IgD-negative memory B cell (primary cell): ENCODE measurements around the gene MRPL18. TPM values are rescaled to one million over a fixed set of nuclear protein-coding genes. Genes with fewer than 3 reads are reported as not detected.
"Not testable (repeated sequence)": the region's sequence is repeated elsewhere in the genome, so short reads cannot be mapped to it uniquely, and the experiment has no call there.

ENCODE experiments used
- H3K27ac Mint-ChIP-seq, 3 donors: one replicate each; pipeline ENCODE4 v1.8.0; 2020 to 2022; ENCODE audit warnings: mild to moderate bottlenecking in 3 of 3, mixed read lengths in 3 of 3, moderate library complexity in 1 of 3
- H3K27me3 Mint-ChIP-seq: one replicate; pipeline ENCODE4 v1.8.0; 2021; ENCODE audit warnings: mixed read lengths
- H3K36me3 Mint-ChIP-seq: one replicate; pipeline ENCODE4 v1.8.0; 2020; ENCODE audit warnings: mild to moderate bottlenecking, mixed read lengths
- H3K4me1 Mint-ChIP-seq, 3 donors: one replicate each; pipeline ENCODE4 v1.8.0; 2020 to 2022; ENCODE audit warnings: mixed read lengths in 3 of 3, mild to moderate bottlenecking in 1 of 3
- H3K4me3 Mint-ChIP-seq, 4 donors: one replicate each; pipeline ENCODE4 v1.8.0; 2020 to 2022; ENCODE audit warnings: mild to moderate bottlenecking in 4 of 4, mixed read lengths in 4 of 4, moderate library complexity in 3 of 4
- H3K9me3 Mint-ChIP-seq, 3 donors: one replicate each; pipeline ENCODE4 v1.8.0; 2020 to 2021; ENCODE audit warnings: mixed read lengths in 3 of 3, mild to moderate bottlenecking in 1 of 3
- polyA plus RNA-seq: library from polyadenylated mRNA; unstranded; fragments of 300-500 nt; fragmentation: Illumina TruSeq; gene quantifications from one replicate; pipeline ENCODE4 v1.2.3, GENCODE V29; 2021

MRPL18 gene
- polyA plus RNA-seq = 108 TPM

GRCh38 chr6:159790149-159790955, at the start of gene MRPL18:
MRPL18 (plus strand) TSS chr6:159790467; CDS start chr6:159790588, 121 bp downstream.
- Mint-ChIP-seq H3K4me1 (peaks cover 25 to 38% (median 36%) of the 10 kb centered on the region in 3 donors), H3K36me3 (peaks cover 3% of the 10 kb centered on the region)

GRCh38 chr6:159742165-159742564, 48.1 kb upstream of the MRPL18 start:
- H3K4me1 Mint-ChIP-seq = peaks cover 9 to 17% (median 17%) of the 10 kb centered on the region in 3 donors
- H3K27ac Mint-ChIP-seq = no peak overlapping the region
- H3K27me3 Mint-ChIP-seq = no peaks in the 10 kb centered on the region
- H3K4me3 Mint-ChIP-seq = no peak overlapping the region
- H3K36me3 Mint-ChIP-seq = peaks cover 10% of the 10 kb centered on the region
- no peaks in the 10 kb centered on the region for H3K9me3 Mint-ChIP-seq

More at GRCh38 chr6:159790149-159790955, at the start of gene MRPL18:
- no peaks in the 10 kb centered on the region for H3K9me3 Mint-ChIP-seq
- H3K27ac Mint-ChIP-seq = peak within 1 kb of the TSS; percentile 95 to 99 (median 96)
- peak within 1 kb of the TSS; percentile 97 to 100 (median 100) for H3K4me3 Mint-ChIP-seq
- H3K27me3 Mint-ChIP-seq = no peaks in the 10 kb centered on the region

- peaks cover 11% of the 10 kb centered on the region for H3K36me3 Mint-ChIP-seq
- no peaks in the 10 kb centered on the region for H3K9me3 Mint-ChIP-seq
- H3K4me3 Mint-ChIP-seq = no peak overlapping the region
- H3K27me3 Mint-ChIP-seq = no peaks in the 10 kb centered on the region
- H3K4me1 Mint-ChIP-seq = peaks cover 3 to 11% (median 9%) of the 10 kb centered on the region in 3 donors
- peak overlapping the region; percentile 12 to 90 (median 39) for H3K27ac Mint-ChIP-seq
These were observed 45.2 kb upstream of the MRPL18 start for GRCh38 chr6:159745081-159745480.

GRCh38 chr6:159746759-159747158, 43.5 kb upstream of the MRPL18 start:
- Mint-ChIP-seq H3K36me3 (peaks cover 11% of the 10 kb centered on the region), H3K9me3 (no peaks in the 10 kb centered on the region), H3K27ac (no peak overlapping the region), H3K4me1 (peaks cover 0 to 9% (median 2%) of the 10 kb centered on the region in 3 donors), H3K4me3 (no peak overlapping the region), H3K27me3 (no peaks in the 10 kb centered on the region)

- not testable (repeated sequence) for H3K4me1 Mint-ChIP-seq, H3K4me3 Mint-ChIP-seq, H3K36me3 Mint-ChIP-seq, H3K27me3 Mint-ChIP-seq, H3K9me3 Mint-ChIP-seq
- peak overlapping the region in 1 of 3 donors; percentile 39 for H3K27ac Mint-ChIP-seq
These were observed 42.1 kb upstream of the MRPL18 start for GRCh38 chr6:159748127-159748526.

GRCh38 chr6:159751448-159751847, 38.8 kb upstream of the MRPL18 start:
- no peak overlapping the region for H3K4me3 Mint-ChIP-seq
- peak overlapping the region in 1 of 3 donors; percentile 62 for H3K27ac Mint-ChIP-seq
- no peaks in the 10 kb centered on the region for H3K27me3 Mint-ChIP-seq
- H3K9me3 Mint-ChIP-seq = no peaks in the 10 kb centered on the region
- peaks cover 6% of the 10 kb centered on the region for H3K36me3 Mint-ChIP-seq
- H3K4me1 Mint-ChIP-seq = peaks cover 0 to 2% (median 0%) of the 10 kb centered on the region in 3 donors

GRCh38 chr6:159753081-159753872, 37.0 kb upstream of the MRPL18 start:
- peaks cover 6% of the 10 kb centered on the region for H3K36me3 Mint-ChIP-seq
- H3K4me1 Mint-ChIP-seq = peaks cover 0 to 2% (median 0%) of the 10 kb centered on the region in 3 donors
- no peaks in the 10 kb centered on the region for H3K27me3 Mint-ChIP-seq
- H3K9me3 Mint-ChIP-seq = no peaks in the 10 kb centered on the region
- H3K27ac Mint-ChIP-seq = peak overlapping the region in 2 of 3 donors; percentile 59 to 64
- no peak overlapping the region for H3K4me3 Mint-ChIP-seq

- Mint-ChIP-seq H3K36me3 (peaks cover 4% of the 10 kb centered on the region), H3K4me3 (no peak overlapping the region), H3K9me3 (no peaks in the 10 kb centered on the region), H3K27ac (peak overlapping the region in 1 of 3 donors; percentile 12), H3K4me1 (peaks cover 0 to 2% (median 0%) of the 10 kb centered on the region in 3 donors), H3K27me3 (no peaks in the 10 kb centered on the region)
These were observed 35.9 kb upstream of the MRPL18 start for GRCh38 chr6:159754401-159754800.

GRCh38 chr6:159754959-159755914, 35.0 kb upstream of the MRPL18 start:
- H3K36me3 Mint-ChIP-seq = peaks cover 4% of the 10 kb centered on the region
- H3K27ac Mint-ChIP-seq = peak overlapping the region; percentile 12 to 41 (median 33)
- H3K4me3 Mint-ChIP-seq = peak overlapping the region in 1 of 4 donors; percentile 13
- H3K9me3 Mint-ChIP-seq = no peaks in the 10 kb centered on the region
- H3K4me1 Mint-ChIP-seq = peaks cover 0 to 5% (median 2%) of the 10 kb centered on the region in 3 donors
- H3K27me3 Mint-ChIP-seq = no peaks in the 10 kb centered on the region

GRCh38 chr6:159756508-159756907, 33.8 kb upstream of the MRPL18 start:
- Mint-ChIP-seq H3K36me3 (peaks cover 4% of the 10 kb centered on the region), H3K4me1 (peaks cover 9 to 15% (median 11%) of the 10 kb centered on the region in 3 donors), H3K27me3 (no peaks in the 10 kb centered on the region), H3K4me3 (peak overlapping the region in 1 of 4 donors; percentile 50), H3K9me3 (no peaks in the 10 kb centered on the region), H3K27ac (peak overlapping the region in 1 of 3 donors; percentile 53)

- H3K27me3 Mint-ChIP-seq = no peaks in the 10 kb centered on the region
- H3K4me3 Mint-ChIP-seq = peak overlapping the region in 1 of 4 donors; percentile 36
- peak overlapping the region in 2 of 3 donors; percentile 5 to 52 for H3K27ac Mint-ChIP-seq
- H3K9me3 Mint-ChIP-seq = no peaks in the 10 kb centered on the region
- peaks cover 4% of the 10 kb centered on the region for H3K36me3 Mint-ChIP-seq
- peaks cover 10 to 19% (median 17%) of the 10 kb centered on the region in 3 donors for H3K4me1 Mint-ChIP-seq
These were observed 32.0 kb upstream of the MRPL18 start for GRCh38 chr6:159758031-159759001.

- H3K27ac Mint-ChIP-seq = peak overlapping the region in 1 of 3 donors; percentile 28
- H3K27me3 Mint-ChIP-seq = no peaks in the 10 kb centered on the region
- H3K4me1 Mint-ChIP-seq = peaks cover 11 to 21% (median 18%) of the 10 kb centered on the region in 3 donors
- no peaks in the 10 kb centered on the region for H3K9me3 Mint-ChIP-seq
- H3K36me3 Mint-ChIP-seq = peaks cover 3% of the 10 kb centered on the region
- peak overlapping the region in 3 of 4 donors; percentile 8 to 68 (median 14) for H3K4me3 Mint-ChIP-seq
These were observed 30.6 kb upstream of the MRPL18 start for GRCh38 chr6:159759645-159760044.

- Mint-ChIP-seq H3K9me3 (no peaks in the 10 kb centered on the region), H3K36me3 (no peaks in the 10 kb centered on the region), H3K27ac (peak overlapping the region; percentile 97 to 99 (median 98)), H3K27me3 (no peaks in the 10 kb centered on the region), H3K4me3 (peak overlapping the region in 3 of 4 donors; percentile 95 to 98 (median 98)), H3K4me1 (peaks cover 13 to 22% (median 16%) of the 10 kb centered on the region in 3 donors)
These were observed 29.6 kb upstream of the MRPL18 start for GRCh38 chr6:159760602-159761057.
